ENCODE data around the gene GPATCH2L.

GPATCH2L gene

GRCh38 chr14:76256545-76256944, 104.8 kb downstream of the GPATCH2L start:
- DNase-seq (ENCODE audit: low read depth in 2 of 2), result no peak

- peak; percentile 18 to 24 for DNase-seq (ENCODE audit: low read depth in 2 of 2)
Observed at GRCh38 chr14:76257111-76257803, 105.5 kb downstream of the GPATCH2L start.

- DNase-seq (ENCODE audit: low read depth in 2 of 2), result no peak
Observed at GRCh38 chr14:76257842-76258397, 106.2 kb downstream of the GPATCH2L start.

- no peak for DNase-seq (ENCODE audit: low read depth in 2 of 2)
Observed at GRCh38 chr14:76259029-76259735, 107.5 kb downstream of the GPATCH2L start.

GRCh38 chr14:76260749-76261148, 109.0 kb downstream of the GPATCH2L start:
- DNase-seq (ENCODE audit: low read depth in 2 of 2), result no peak

GRCh38 chr14:76261371-76261811, 109.7 kb downstream of the GPATCH2L start:
- peak in 1 of 2 experiments; percentile 20 for DNase-seq (ENCODE audit: low read depth in 2 of 2)

GRCh38 chr14:76262641-76263040, 110.9 kb downstream of the GPATCH2L start:
- DNase-seq (ENCODE audit: low read depth in 2 of 2), result no peak
